Kidney epithelial cell (primary cell): ENCODE results near the gene C6orf132. TPM values are rescaled to one million over a fixed set of nuclear protein-coding genes. Genes with fewer than 3 reads are reported as not detected.

Experiments used
- DNase-seq: peaks from one replicate; pipeline ENCODE4 v3.0.0-alpha.2; 2010; ENCODE audit warnings: low read depth
- H3K27me3 ChIP-seq: 2 replicates; pipeline ENCODE4 v1.6.0; 2011; ENCODE audit warnings: low read length; ENCODE audit not compliant: control insufficient read depth, insufficient read depth
- H3K36me3 ChIP-seq: 2 replicates; pipeline ENCODE4 v1.5.1; 2011; ENCODE audit warnings: low read length; ENCODE audit not compliant: control insufficient read depth, insufficient read depth
- H3K4me3 ChIP-seq: 2 replicates; pipeline ENCODE4 v1.5.1; 2011; ENCODE audit warnings: low read depth, mild to moderate bottlenecking, control low read depth, low read length
- CTCF ChIP-seq: IDR thresholded peaks from 2 replicates; pipeline ENCODE4 v1.5.1; 2011; ENCODE audit warnings: mild to moderate bottlenecking, moderate library complexity, low read length, control low read depth, inconsistent platforms; ENCODE audit not compliant: insufficient read depth, poor library complexity, severe bottlenecking
- total RNA-seq: library from RNA; depleted of rRNA; stranded (reverse); fragments of >200 nt; gene quantifications from 2 replicates; pipeline ENCODE4 v1.2.3, GENCODE V29; 2015

Gene C6orf132
- total RNA-seq, 1 donor from 2014 or later, result 18.9 TPM

DNA sequence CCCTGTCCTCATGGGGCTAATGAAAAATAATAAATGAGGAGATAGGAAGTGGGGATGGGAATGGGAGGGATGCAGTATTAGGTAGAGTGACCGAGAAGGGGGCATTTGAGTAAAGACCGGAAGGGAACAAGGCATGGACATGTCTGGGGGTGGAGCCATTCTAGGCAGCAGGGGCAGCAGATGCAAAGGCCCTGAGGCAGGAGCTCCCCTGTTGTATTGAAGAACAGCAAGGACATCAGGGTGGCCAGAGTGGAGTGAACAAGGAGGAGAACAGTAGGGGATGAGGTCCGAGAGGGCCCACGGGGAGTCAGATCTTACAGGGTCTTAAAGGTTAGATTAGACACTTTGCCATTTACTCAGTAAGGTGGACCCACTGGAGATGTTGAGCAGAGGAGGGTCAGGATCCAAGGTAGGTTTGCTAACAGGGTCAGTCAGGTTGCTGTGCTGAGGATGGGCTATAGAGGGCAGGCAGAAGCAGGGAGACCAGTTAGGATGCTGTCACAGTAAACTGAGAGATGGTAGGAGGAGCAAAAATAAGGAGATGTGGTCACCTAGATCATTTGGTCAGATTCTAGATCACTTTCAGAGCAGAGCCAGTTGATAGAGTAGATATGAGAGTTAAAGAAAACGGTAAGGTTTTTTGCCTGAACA, 73.4 kb downstream of the C6orf132 start:
- no peaks in the 10 kb centered on the region for H3K27me3 ChIP-seq
- no peak for DNase-seq
- no peak for TF ChIP-seq CTCF
- no peak overlapping the region for H3K4me3 ChIP-seq
- H3K36me3 ChIP-seq, result no peaks in the 10 kb centered on the region

DNA sequence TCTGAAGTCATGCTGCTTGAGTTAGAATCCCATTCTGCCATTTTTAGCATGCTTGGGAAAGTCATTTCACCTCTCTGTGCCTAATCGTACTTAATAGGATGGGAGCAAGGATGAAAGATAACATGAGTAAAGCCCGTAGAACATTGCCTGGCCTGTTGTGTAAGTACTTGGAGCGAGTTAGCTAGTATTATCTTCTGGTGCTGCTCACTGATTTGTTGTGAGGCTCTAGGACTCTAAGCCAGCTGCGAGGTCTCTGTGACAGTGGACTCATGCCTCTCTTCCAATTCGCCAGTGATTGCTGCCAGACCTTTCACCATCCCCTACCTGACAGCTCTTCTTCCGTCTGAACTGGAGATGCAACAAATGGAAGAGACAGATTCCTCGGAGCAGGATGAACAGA, 74.2 kb downstream of the C6orf132 start:
- Histone ChIP-seq H3K4me3 (no peak overlapping the region), H3K27me3 (no peaks in the 10 kb centered on the region), H3K36me3 (no peaks in the 10 kb centered on the region)
- no peak for DNase-seq
- no peak for TF ChIP-seq CTCF

DNA sequence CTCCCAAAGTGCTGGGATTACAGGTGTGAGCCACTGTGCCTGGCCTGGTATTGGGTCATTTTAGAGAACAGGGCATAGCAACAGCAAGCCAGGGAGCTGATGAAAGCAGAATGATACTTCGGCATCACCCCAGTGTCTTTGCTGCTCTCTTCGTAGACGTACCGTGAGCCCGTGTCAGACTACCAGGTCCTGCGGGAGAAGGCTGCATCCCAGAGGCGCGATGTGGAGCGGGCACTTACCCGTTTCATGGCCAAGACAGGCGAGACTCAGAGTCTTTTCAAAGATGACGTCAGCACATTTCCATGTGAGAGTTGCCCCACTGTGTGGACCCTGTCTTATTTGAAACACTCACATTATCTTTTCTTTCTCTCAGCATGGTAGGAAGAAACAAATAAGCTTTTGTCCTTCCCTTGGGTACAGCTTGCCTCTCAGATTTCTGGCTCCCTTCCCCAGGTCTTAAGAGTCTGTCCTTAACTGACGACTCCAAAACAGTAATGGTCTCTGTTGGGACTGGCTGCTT, 76.2 kb downstream of the C6orf132 start:
- Histone ChIP-seq H3K4me3 (no peak overlapping the region), H3K36me3 (no peaks in the 10 kb centered on the region), H3K27me3 (no peaks in the 10 kb centered on the region)
- DNase-seq, result no peak
- TF ChIP-seq CTCF, result no peak

DNA sequence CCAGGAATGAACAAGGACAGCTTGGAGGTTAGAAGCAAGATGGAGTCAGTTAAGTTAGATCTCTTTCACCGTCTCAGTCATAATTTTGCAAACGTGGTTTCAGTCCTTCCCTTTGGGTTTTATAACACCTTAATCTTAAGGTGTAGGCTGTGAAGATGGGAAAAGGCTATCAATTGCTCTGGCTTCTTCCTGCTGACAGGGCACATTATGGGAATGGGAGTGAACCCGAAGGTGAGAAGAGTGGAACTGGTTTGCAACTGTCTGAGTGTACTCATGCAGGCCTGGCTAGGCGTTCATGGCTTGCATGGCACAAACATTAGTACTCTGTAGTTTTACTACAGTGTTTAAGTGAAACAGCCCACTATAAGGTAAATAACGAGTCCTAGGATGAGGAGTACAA, 82.7 kb downstream of the C6orf132 start:
- no peaks in the 10 kb centered on the region for H3K27me3 ChIP-seq
- H3K36me3 ChIP-seq, result no peaks in the 10 kb centered on the region
- no peak for TF ChIP-seq CTCF
- no peak for DNase-seq
- H3K4me3 ChIP-seq, result no peak overlapping the region

DNA sequence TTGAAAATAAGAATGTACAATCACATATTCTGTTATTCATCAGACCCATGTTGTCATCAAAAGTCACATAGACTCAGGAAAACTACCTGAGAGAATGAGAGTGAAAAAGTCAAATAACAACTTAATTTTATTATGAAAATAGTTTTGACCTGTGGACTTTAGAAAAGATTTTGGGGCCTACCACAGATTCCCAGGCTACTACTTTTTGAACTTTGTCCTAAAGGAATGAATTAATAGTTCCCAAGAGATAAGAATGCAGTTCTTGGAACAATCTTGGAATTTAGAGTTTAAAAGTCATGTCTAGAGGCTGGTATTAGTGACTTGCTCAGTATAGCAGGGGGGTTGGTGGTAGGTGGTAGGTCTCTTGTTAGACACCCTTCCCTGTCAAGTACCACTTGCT, 88.8 kb downstream of the C6orf132 start:
- TF ChIP-seq CTCF, result no peak
- no peak for DNase-seq
- no peak overlapping the region for H3K4me3 ChIP-seq
- H3K36me3 ChIP-seq, result no peaks in the 10 kb centered on the region
- H3K27me3 ChIP-seq, result no peaks in the 10 kb centered on the region

GRCh38 chr6:42051268-42051653, 91.2 kb downstream of the C6orf132 start:
- no peak for DNase-seq
- TF ChIP-seq CTCF, result no peak
- H3K27me3 ChIP-seq, result no peaks in the 10 kb centered on the region
- no peaks in the 10 kb centered on the region for H3K36me3 ChIP-seq
- H3K4me3 ChIP-seq, result peak overlapping the region; percentile 81

Other genes starting within 250 kb of the C6orf132 start
- 1.8 and 2.4 TPM in 2 replicates for gene USP49, start 247.2 kb downstream of the C6orf132 start, total RNA-seq
- 21.5 and 25.0 TPM in 2 replicates for gene MED20, start 221.5 kb downstream of the C6orf132 start, total RNA-seq
- gene BYSL, start 221.1 kb downstream of the C6orf132 start, total RNA-seq, result 16.9 and 22.9 TPM in 2 replicates
- gene CCND3, start 200.8 kb downstream of the C6orf132 start, total RNA-seq, result 23.9 and 29.2 TPM in 2 replicates
- gene TAF8, start 92.1 kb downstream of the C6orf132 start, total RNA-seq, result 12.6 and 13.5 TPM in 2 replicates
- gene GUCA1A, start 30.7 kb upstream of the C6orf132 start, total RNA-seq, result 0.25 and 0.96 TPM in 2 replicates
- gene GUCA1B, start 52.3 kb upstream of the C6orf132 start, total RNA-seq, result 0.71 TPM in 1 of 2 replicates, not detected in the other
- 45.1 and 53.1 TPM in 2 replicates for gene MRPS10, start 75.2 kb upstream of the C6orf132 start, total RNA-seq